HG02970 (cell line): ENCODE measurements around the gene WNT9A.
"Not testable (repeated sequence)": the region's sequence is repeated elsewhere in the genome, so short reads cannot be mapped to it uniquely, and the experiment has no call there.

Source experiments
- ATAC-seq: cut with Tn5 transposase; IDR thresholded peaks from one replicate; pipeline ENCODE4 v1.9.1; 2021; ENCODE audit warnings: mild to moderate bottlenecking, moderate library complexity, moderate number of reproducible peaks; ENCODE audit not compliant: unreplicated experiment, low FRiP score

The WNT9A gene

DNA sequence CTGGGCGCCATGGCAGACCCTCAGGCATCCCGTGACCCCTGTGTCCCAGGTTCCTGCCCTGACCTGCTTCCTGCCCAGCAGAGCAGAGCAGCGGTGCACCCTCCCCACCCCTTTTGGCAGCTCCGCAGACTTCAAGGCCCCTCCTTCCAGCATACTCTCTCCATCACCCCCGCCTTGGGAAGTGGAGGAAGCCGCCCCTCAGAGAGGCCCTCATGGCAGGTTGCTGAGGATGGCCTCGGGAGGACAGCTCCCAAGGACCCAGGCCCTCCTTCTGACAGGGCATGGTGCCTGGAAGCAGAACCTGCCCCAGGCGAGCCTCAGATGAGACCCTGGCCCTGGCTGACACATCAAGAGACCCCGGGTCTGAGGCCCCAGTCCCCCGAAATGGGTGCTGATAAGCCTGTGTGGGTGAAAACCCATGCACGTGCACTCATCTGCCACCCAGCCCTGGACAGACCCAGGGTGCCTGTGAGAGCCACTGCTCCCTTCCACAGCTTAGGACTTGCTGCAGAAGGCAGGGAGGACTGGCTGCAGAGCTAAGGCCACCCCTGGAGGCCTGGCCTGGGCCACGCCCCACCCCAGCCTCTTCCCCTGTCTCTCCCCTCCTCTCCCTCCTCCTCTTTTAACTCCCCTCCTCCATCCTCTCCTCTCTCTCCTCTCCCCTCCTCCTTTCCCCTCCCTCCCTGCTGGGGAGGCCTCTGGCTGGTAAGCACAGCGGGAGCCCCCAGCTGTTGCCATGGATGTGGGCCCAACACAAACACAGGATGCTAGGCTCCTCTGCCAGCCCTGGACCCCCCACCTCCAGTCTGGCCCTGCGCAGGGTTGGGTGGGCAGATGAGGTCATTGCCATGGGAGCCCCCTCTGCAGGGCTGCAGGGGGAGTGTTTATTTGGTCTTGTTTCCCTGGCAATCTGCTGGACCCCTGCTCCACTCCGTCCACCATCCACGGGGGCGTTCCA lies 33.7 kb downstream of the WNT9A start:
- ATAC-seq, result no peak

DNA sequence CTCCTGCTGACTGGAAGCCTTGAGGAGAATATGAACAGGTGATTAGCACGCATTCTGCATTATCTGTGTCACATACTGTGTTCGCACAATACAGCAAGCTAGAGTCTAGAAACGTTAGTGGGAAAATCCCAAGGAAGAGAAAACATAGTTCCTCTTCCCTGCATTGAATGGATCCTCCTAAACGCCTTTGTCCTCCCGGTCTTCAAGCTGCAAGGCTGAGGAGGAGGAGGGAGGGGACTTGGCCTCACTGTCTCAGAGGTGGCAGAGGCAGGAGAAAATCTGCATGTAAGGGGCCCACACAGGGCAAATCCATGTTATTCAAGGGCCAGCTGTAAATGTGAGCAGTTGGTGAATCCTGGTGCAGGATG lies 34.4 kb downstream of the WNT9A start:
- no peak for ATAC-seq

DNA sequence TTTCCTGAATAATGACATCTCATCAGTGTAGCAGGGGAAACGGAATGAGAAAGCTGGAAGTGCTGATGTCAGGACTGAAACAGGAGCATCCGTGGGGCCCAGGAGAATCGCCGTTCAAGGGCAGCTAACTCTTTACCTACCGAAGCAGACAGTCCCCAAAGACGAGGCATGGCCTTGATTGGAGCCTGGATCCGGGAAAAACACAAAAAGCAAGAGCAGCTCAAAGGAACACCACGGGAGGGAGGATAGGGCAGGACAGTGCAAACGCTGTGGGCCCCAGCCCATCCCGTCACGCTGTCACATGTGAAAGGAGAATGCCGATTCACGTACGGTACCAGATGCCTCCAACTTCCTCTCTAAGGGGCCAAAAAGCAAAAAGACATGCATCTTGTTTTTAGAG lies 34.9 kb downstream of the WNT9A start:
- no peak for ATAC-seq

DNA sequence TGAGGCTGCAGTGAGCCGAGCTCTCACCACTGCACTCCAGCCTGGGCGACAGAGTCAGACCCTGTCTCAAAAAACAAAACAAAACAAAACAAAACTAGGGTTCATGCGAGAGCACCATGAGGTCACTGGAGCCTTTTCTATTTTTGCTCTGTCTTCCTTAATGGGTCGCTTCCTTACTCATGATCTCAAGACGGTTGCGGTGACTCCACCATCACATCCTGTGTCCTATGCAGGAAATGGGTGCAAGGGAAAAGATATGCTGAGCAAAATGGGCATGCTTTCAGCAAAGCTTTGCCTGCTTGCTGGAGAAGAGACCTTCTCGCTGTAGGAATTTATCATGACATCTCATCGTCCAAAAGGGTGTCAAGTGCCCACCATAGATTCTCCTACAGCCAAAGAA lies 36.4 kb downstream of the WNT9A start:
- ATAC-seq, result no peak

DNA sequence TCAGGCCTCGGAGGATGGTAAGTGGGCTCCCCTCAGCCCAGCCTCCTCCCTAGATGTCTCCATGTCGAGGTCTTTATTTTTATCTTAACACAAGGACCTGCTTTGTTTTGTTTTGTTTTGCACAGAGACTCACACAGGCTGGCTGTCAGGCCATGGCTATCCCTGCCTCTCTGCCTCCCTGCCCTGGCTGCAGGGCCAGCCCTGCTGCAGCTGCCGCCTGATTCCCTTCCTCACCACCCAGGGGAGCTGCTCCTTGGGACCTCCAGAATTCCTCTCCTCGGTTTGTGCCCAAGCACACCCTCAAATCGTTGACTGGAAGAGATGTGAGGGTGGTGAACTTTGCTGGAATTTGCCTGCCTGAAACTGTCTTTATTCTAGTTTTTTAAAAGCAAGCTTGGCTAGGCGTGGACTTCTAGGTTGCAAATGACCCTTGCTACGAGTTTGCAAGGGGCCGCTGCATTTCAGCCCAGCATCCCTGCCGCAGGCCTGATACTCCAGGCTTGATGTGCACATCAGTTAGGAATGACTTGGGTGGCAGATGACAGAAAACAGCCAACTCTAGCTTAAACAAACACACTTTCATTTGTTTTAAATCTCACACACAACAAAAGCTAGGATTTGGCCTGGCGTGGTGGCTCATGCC lies 37.1 kb downstream of the WNT9A start:
- ATAC-seq, result no peak

DNA sequence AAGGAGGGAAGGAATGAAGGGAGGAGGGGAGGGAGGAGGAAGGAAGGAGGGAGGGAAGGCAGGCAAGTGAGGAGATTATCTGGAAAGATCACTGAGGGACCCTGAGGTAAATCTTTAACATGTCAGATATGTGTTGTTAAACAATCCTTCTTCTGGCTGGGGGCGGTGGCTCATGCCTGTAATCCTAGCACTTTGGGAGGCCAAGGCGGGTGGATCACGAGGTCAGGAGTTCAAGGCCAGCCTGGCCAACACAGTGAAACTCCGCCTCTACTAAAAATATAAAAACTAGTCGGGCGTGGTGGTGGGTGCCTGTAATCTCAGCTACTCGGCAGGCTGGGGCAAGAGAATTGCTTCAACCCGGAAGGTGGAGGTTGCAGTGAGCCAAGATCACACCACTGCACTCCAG lies 37.8 kb downstream of the WNT9A start:
- not testable (repeated sequence) for ATAC-seq

DNA sequence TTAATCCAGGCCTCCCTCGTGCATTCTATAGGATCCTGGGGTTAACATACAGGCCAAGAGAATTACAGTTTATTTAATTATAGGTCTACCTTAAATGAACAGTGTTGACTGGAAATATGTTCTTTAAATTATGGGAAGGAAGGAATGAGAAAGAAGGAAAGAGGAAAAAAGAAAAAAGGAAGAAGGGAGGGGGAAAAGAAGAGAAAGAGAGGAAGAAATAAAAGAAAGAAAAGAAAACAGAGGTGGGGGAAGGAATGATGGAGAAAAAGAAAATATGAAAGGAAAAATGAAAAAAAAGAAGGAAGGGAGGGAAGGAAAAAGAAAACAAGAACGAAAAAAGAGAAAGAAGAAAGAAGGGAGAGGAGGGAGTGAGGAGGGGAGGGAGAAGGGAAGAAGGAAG lies 38.5 kb downstream of the WNT9A start:
- ATAC-seq, result no peak

DNA sequence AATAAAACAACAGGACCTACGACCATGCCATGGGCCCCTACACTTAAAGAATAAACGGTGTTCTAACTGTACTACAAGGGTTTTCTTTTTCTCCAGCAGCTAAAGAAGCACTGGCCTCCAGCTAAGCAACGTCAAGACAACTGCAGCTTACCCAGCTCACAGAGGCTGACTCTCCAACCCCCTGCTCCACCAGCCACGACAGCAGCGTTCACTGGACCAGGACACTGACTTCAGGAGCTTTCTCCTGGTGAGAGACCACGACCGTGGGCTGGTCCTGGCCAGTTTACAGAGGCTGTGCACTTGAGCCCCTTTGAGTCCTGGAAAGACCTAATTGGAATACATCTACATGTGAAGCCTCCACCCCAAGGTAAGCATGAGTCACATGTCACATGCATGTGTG lies 39.4 kb downstream of the WNT9A start:
- ATAC-seq, result no peak

DNA sequence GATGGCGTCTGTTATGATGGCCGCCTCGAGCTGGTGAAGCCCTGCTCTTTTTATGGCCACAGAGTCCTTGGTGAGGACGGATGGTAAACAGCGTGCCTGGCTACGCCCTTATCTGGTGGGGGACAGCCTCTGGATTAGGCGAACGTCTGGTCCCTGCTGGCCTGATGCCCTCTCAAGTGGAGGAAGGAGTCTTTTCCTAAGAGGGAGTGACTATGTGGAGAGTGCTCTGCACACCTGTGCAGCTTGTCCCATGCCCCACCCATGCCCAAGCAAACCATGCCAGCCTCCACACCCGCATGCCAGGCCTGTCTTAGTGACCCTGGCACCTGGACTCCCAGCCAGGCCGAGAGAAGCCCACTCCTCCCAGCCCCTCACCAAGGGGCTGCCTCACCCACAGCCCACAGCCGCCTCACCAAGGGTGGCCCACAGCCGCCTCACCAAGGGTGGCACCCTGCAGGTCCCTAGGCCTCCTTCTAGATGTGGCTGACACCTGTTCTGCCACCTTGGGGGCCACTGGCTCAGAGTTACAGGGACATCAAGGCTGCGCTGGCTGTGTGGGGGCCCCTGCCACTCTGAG lies 40.2 kb downstream of the WNT9A start:
- no peak for ATAC-seq

DNA sequence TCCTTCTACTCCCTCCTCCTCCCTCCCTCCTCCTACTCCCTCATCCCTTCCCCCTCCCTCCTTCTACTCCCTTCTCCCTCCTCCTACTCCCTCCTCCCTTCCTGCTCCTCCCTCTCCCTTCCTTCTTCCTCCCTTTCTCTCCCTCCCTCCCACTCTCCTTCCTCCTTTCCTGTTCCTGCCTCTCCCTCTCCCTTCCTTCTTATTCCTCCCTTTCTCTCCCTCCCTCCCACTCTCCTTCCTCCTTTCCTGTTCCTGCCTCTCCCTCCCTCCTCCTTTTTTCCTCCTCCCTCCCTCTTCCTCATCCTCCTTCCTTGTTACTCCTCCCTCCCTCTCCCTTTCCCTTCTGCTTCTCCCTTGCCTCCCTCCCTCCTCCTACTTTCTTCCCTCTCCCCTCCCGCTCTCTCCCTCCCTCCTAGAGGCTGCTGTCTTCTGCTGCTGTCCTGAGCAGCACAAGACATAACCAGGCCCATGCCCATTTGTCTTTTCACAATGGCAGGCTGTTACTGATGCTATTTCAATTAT lies 41.1 kb downstream of the WNT9A start:
- no peak for ATAC-seq

DNA sequence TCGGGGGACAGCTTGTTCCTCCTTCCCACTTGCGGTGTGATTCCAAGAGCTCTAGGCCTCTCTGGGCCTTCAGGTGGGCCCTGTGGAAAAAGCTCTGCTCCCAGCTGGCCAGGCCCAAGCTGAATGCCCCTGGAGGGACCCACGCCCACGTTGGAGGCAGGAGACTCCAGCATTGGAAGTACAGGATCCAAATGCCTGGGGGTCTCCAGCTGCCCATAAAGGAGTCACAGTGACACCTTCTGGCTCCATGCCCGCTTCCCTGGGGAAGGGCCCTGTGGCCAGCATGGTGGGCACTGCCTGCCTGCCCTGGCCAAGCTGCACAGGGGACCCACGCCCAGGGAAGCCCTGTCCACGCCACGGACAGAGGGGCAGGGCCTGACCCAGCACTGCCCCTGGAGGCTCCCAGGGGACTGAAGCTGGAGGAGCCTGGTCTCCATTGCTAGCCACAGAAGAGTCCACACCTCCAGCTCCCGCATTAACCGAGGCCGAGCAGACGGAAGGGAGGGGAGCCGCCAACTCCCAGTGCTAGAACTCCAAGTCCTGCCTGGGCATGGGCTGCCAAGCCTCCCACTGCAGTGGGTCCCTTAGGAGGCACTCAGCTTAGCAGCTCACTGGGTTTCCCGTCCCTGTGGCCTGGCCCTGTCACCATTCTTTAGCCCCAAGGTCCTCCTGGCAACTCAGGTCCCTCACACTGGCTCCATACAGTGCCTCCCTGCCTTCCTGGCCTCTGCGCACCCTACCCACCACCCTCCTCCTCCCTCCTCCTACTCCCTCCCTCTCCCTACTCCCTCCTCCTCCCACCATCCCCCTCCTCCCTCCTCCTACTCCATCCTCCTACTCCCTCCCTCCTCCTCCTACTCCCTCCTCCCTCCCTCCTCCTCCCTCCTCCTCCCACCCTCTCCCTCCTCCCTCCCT lies 41.9 kb downstream of the WNT9A start:
- ATAC-seq, result no peak

DNA sequence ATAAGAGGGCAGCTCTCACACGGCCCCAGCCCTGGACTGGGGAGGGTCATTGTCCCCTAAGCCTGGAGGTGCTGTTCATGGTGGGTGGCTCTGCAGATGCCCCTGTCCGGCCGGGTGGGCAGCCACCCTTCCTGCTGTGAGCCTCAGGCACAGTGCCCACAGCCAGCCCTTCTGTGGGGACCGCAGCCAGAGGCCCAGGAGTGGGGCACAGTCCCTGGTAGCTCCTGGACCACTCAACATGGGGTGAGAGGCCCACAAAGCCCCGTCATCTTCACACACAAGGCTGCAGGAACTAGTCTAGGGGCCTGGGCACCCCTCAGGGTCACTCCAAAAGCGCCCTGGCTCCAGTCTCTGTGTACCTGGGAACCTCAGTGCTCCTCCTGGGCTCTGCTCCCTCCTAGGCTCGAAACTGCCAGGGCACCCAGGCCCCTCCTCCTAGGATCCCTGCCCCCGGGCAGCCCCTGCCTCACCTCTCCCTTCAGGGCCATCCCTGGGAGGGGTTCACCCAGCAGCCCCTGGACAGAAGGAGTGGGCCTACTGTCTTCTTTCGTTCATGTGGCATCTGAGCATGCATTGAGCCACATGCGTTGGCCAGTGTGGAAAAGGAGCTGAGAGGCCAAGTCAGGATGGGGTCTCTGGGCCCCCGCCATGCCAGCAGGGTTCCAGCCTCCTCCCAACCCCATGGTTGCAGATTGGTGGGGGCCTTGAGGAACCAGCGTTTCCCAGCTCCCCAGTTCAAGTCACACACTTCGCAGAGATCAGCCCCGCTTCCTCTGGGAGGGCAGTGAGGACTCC lies 43.0 kb downstream of the WNT9A start:
- no peak for ATAC-seq

DNA sequence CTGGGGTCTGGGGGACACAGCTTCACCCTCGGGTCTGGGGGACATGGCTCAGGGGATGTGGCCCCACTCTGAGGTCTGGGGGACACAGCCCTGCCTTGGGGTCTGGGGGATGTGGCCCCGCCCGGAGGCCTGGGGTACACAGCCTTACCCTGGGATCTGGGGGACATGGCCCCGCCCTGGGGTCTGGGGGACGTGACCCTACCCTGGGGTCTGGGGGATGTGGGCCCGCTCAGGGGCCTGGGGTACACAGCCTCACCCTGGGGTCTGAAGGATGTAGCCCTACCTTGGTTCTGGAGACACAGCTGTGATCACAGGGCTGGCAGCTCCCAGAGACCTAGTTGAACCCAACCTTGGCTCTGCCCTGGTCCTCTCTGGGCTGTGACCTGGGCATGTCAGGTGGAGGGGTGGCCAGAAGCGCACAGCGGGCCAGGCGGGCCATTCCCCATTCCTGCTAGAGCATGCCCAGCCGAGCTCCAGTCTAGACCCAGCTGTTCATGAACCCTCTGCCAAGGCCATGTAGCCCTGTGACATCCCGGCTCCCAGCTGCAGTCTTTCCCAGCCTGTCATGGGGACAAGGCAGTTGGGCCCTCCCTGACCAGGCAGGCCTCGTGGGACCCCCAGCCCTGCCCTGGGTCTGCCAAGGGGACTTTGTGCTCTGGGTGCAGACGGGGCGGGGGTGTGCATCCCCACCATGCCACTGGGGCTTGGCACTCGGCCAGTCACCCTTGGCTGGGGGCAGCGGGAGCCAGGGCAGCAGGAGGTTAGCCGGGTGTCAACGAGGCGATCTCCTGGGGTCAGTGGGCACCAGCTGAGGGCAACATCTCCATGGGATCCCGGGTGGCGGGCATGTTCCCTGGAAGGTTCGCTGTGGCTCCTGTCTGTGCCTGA lies 43.9 kb downstream of the WNT9A start:
- no peak for ATAC-seq

DNA sequence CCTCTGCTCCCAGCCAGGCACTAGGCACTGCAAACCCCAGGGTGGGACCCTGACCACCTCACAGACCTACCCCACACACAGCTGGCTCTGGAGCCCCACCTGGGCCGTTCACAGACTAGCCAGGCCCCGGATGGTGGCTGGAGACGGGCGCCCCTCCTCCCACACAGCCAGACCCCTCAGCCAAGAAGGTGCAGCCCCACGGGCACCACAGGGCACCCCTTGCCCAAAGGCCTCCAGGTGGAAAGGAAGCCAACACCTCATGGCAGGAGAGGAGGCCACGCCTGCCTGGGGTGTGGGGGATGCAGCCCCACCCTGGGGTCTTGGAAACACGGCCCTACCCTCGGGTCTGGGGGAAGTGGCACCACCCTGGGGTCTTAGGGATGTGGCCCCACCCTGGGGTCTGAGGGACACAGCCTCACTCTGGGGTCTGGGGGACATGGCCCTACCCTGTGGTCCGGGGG lies 44.6 kb downstream of the WNT9A start:
- no peak for ATAC-seq

DNA sequence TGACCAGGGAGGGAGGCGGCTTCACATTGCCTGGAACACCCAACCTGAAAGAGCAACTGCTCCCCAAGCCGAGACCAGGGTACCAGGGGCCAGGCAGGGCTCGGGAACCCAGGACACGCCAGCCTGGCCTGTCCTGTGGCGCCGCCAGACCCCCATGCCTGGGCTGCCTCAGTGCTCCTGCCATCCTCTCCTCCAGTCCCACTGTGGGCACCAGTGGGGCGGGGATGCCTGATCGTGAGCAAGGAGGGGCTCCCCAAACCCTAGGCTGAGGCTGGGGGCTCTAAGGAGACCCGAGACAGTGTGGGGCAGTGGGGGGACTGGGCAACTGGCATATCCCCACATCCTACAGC lies 45.1 kb downstream of the WNT9A start:
- ATAC-seq, result no peak

DNA sequence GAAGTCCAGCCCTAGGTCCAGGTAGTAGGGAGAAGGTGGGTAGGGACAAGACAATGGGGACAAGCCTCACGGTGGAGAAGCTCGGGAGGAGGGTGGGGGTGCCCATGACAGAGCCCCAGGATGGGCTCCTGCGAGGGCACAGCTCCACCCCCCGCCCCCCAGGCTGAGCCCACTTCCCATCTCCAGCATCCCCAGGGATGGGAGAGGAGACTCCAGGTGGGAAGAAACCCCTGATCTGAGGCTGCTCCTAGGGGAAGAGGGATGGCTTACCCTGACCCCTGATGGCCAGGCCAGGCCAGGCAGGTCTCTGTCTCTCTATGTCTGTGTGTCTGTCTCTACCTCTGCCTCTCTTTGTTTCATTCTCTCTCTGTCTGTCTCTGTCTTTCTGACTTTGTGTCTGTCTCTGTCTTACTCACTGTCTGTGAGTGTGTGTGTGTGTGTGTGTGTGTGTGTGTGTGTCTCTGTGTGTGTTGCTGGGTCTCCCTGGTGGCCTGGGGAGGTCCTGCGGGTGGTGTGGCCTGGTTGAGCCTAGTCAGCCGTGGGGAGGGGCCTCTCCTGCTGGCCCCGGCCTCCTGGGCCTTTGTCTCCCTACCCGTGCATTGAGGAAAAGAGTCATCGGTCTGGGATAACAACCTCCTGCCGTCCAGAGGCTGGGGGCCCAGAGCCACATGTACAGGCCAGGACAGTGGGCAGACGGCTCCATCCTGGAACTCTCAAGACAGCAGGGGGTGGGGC lies 45.7 kb downstream of the WNT9A start:
- no peak for ATAC-seq

DNA sequence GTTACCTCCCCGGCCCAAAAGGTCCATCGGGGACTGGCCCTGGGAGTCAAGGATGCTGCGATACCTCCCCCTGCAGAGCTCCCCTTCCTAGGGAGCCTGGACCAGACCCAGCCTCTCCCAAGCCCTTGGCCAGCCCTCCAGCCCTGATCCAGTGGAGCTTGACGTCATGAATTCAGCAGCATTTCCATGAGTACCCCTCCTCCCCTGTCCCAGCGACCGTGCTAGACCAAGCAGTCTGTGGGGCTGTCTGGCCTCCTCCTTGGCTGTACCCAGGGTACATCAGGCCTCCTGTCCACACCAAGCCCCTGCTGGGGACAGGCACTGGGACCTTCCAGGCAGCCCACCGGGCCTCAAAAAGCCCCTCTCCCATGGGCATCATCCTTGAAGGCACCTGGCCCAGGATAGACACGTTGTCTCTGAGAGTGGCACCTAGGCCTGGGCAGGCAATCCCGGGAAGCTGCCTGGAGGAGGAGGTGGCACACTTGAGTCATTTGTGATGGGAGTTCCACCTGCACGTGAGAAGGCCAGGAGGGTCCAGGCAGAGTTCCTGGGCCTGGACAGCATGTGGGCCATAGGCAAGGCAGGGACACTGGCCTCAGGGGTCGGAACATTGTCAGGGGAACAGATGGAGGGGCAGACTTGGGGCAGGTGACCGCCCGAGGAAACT lies 46.4 kb downstream of the WNT9A start:
- ATAC-seq, result no peak
